Sigmoid colon (tissue), 7 donors: ENCODE results near the gene MRPL1. TPM values are rescaled to one million over a fixed set of nuclear protein-coding genes. Genes with fewer than 3 reads are reported as not detected.

Experiments
- DNase-seq: peaks from one replicate; pipeline ENCODE4 v3.0.0-alpha.2; 2019
- H3K27ac ChIP-seq, 4 donors: fragments of 200-600 bp; sonication (generic); one replicate each; pipeline ENCODE4 v1.5.1; 2016 to 2019; ENCODE audit warnings: mild to moderate bottlenecking in 1 of 4
- H3K27me3 ChIP-seq, 3 donors: fragments of 200-600 bp; sonication (generic); one replicate each; pipeline ENCODE4 v1.5.1; 2019; ENCODE audit warnings: mild to moderate bottlenecking in 1 of 3
- H3K36me3 ChIP-seq, 4 donors: fragments of 200-600 bp; sonication (generic); one replicate each; pipeline ENCODE4 v1.5.1; 2016 to 2019
- H3K4me1 ChIP-seq, 4 donors: fragments of 200-600 bp; sonication (generic); one replicate each; pipeline ENCODE4 v1.5.1; 2017 to 2019
- H3K4me3 ChIP-seq, 4 donors: fragments of 200-600 bp; sonication (generic); one replicate each; pipeline ENCODE4 v1.5.1; 2017 to 2019; ENCODE audit warnings: mild to moderate bottlenecking in 2 of 4, moderate library complexity in 1 of 4
- H3K9me3 ChIP-seq, 4 donors: fragments of 200-600 bp in 3 of 4; sonication (generic) in 3 of 4; one replicate each; pipeline versions ENCODE4 v1.5.1 to v1.6.1; 2013 to 2019
- EP300 ChIP-seq, 4 donors: sonication (generic); formaldehyde crosslinking; IDR thresholded peaks; one replicate each; pipeline ENCODE4 v1.6.1; 2017; ENCODE audit warnings: antibody characterized with exemption in 4 of 4
- POLR2A ChIP-seq, 2 donors: fragments of 450-650 bp; IDR thresholded peaks; one replicate each; pipeline ENCODE4 v1.6.1; 2016; ENCODE audit warnings: antibody characterized with exemption in 2 of 2, mild to moderate bottlenecking in 2 of 2, moderate library complexity in 2 of 2
- POLR2AphosphoS5 ChIP-seq, 4 donors: sonication (generic); formaldehyde crosslinking; IDR thresholded peaks; one replicate each; pipeline ENCODE4 v1.6.1; 2017; ENCODE audit warnings: antibody characterized with exemption in 4 of 4
- WGBS, 2 donors: extraction: QIAGEN DNeasy Blood & Tissue Kit; methylation state at CpG; one replicate each; pipeline ENCODE4 v1.1.7; 2013; 5-methylcytosine and 5-hydroxymethylcytosine counted together
- intact Hi-C: fragments of 100-400 bp; cut with DNase I; formaldehyde crosslinking; loops from one replicate; pipeline ENCODE4 v1.15.1; 2023
- polyA plus RNA-seq, 3 donors: library from polyadenylated mRNA; stranded (reverse); fragments of 200-250 nt; gene quantifications; one replicate each; pipeline ENCODE4 v1.2.3, GENCODE V29; 2013
- total RNA-seq, 4 donors: library from RNA; depleted of rRNA; stranded (reverse); fragments of >200 nt; gene quantifications; one replicate each; pipeline ENCODE4 v1.1.0, GENCODE V29; 2016
- TF ChIP-seq, protein P1 (sequence below), 4 experiments: fragments of 450-650 bp in 3 of 4; fragments of 200-600 bp in 1 of 4; IDR thresholded peaks; one replicate each; pipeline ENCODE4 v1.5.1; 2016 to 2019; ENCODE audit warnings: antibody characterized with exemption in 4 of 4, mild to moderate bottlenecking in 3 of 4, moderate library complexity in 2 of 4
- donor health status: healthy with polysubstance abuse.
- donor health status: Bipolar disorder and iron deficiency.
- donor health status: healthy.

Gene MRPL1
- total and polyA plus RNA-seq, 7 donors = 23.2 to 52.9 (median 30.0) TPM

DNA sequence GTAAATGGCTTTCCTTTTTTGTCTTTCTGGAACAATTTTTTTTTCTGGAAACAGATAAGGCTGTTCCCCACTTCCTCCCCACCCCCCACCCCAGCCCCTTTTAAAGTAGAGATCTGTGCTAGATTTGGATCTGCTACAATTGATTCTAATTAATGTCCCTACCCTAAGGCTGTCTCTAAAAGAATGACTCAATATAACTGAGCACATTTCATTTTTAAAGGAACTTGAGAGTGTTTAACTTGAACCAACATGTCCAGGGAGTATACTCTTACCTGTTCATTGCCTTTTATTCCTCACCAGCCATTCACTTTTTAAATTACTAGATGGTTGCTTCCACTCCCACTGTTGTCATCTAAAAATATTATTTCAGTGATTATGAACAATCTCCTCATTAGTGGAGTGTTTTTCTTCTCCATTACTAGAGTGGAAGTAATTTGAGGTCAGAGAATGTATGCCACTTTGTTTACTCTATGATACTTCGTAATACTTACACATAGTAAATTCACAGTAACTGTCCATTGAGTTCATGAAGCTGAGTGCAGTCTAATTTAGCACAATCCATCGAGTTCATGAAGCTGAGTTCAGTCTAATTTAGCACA, 29.4 kb upstream of the MRPL1 start:
- H3K4me3 ChIP-seq = no peak overlapping the region
- H3K27me3 ChIP-seq = no peaks in the 10 kb centered on the region
- H3K9me3 ChIP-seq = no peaks in the 10 kb centered on the region
- H3K27ac ChIP-seq = no peak overlapping the region
- 61 to 71% methylated on average over 2 of the region's 2 CpGs for WGBS, 2 donors
- intact Hi-C loops = no loop called here
- no peaks in the 10 kb centered on the region for H3K36me3 ChIP-seq
- no peak for DNase-seq
- H3K4me1 ChIP-seq = no peaks in the 10 kb centered on the region
- TF ChIP-seq POLR2A (IDR thresholded peaks at IDR 0.05) (no peak), EP300 (IDR thresholded peaks at IDR 0.05) (no peak), POLR2AphosphoS5 (IDR thresholded peaks at IDR 0.05) (no peak)
- TF ChIP-seq, protein P1, sequence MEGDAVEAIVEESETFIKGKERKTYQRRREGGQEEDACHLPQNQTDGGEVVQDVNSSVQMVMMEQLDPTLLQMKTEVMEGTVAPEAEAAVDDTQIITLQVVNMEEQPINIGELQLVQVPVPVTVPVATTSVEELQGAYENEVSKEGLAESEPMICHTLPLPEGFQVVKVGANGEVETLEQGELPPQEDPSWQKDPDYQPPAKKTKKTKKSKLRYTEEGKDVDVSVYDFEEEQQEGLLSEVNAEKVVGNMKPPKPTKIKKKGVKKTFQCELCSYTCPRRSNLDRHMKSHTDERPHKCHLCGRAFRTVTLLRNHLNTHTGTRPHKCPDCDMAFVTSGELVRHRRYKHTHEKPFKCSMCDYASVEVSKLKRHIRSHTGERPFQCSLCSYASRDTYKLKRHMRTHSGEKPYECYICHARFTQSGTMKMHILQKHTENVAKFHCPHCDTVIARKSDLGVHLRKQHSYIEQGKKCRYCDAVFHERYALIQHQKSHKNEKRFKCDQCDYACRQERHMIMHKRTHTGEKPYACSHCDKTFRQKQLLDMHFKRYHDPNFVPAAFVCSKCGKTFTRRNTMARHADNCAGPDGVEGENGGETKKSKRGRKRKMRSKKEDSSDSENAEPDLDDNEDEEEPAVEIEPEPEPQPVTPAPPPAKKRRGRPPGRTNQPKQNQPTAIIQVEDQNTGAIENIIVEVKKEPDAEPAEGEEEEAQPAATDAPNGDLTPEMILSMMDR (IDR thresholded peaks at IDR 0.05) = no peak

DNA sequence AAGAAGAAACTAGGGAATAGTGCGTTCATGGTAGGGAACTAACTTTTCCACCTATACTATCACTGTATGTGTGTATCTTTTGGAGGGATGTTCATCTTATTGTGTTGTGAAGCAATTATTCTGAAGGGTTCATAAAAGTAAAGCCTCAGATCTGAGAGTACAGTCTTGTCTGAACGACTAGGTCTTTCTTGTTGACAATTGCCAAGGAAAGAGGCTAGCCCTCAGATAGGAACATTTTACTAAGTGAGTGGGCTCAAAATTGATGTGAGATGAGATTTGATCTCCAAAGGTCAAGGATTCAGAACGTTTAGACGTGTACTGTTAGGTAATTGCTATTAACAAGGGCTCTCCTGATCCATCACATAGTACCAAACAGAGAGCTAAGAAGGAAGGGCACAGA, 28.2 kb upstream of the MRPL1 start:
- Histone ChIP-seq H3K4me1 (no peaks in the 10 kb centered on the region), H3K27ac (no peak overlapping the region), H3K36me3 (no peaks in the 10 kb centered on the region), H3K4me3 (no peak overlapping the region), H3K9me3 (no peaks in the 10 kb centered on the region), H3K27me3 (no peaks in the 10 kb centered on the region)
- TF ChIP-seq POLR2AphosphoS5 (IDR thresholded peaks at IDR 0.05) = no peak
- TF ChIP-seq POLR2A (IDR thresholded peaks at IDR 0.05) = no peak
- TF ChIP-seq, protein P1 (IDR thresholded peaks at IDR 0.05) = no peak
- no peak for TF ChIP-seq EP300 (IDR thresholded peaks at IDR 0.05)
- DNase-seq = no peak
- intact Hi-C loops = no loop called here
- WGBS, 2 donors = 56 to 63% methylated on average over 4 of the region's 4 CpGs

DNA sequence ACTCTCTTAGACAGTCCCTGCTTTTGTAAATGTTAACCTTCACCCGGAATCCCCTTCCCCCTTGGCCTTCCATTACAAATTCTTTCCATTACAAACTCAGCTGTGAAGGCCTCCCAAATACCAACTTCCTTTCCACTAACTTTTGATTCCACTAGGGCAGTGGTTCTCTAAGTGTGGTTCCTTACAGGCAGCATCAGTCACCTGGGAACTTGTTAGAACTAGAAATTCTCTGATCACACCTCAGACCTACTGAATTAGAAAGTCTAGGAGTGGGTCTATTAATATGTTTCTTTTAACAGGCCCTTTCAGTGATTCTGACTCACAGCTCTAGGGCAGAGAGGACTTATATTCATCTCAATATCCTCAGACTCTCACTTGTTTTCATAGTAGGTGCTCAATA, 19.0 kb upstream of the MRPL1 start:
- intact Hi-C loops = no loop called here
- H3K4me3 ChIP-seq = no peak overlapping the region
- no peak for DNase-seq
- H3K9me3 ChIP-seq = no peaks in the 10 kb centered on the region
- WGBS, 2 donors = 57 to 75% methylated on average over 1 of the region's 1 CpG
- H3K27ac ChIP-seq = no peak overlapping the region
- H3K4me1 ChIP-seq = no peaks in the 10 kb centered on the region
- no peaks in the 10 kb centered on the region for H3K36me3 ChIP-seq
- no peaks in the 10 kb centered on the region for H3K27me3 ChIP-seq
- no peak for TF ChIP-seq POLR2AphosphoS5 (IDR thresholded peaks at IDR 0.05)
- no peak for TF ChIP-seq EP300 (IDR thresholded peaks at IDR 0.05)
- TF ChIP-seq, protein P1 (IDR thresholded peaks at IDR 0.05) = no peak
- TF ChIP-seq POLR2A (IDR thresholded peaks at IDR 0.05) = no peak

DNA sequence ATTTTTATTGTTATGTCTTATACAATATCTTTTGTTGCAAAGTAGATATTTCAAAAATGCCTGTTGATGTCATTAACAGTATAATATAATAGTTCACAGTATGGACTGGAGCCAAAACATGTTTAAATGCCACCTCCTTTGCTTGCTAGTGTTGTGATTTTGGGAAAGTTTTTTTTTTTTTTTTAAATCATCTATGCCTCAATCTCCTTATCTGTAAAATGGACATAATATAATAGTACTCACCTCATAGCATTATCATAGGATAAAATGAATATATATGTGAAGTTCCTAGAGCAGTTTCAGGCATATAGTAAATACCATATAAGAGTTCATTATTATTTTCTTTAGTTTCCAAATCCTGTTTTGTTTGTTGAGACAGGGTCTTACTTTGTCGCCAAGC, 18.3 kb upstream of the MRPL1 start:
- H3K4me1 ChIP-seq = no peaks in the 10 kb centered on the region
- no peak for DNase-seq
- 92 to 98% methylated on average over 1 of the region's 1 CpG for WGBS, 2 donors
- TF ChIP-seq POLR2AphosphoS5 (IDR thresholded peaks at IDR 0.05) = no peak
- TF ChIP-seq, protein P1 (IDR thresholded peaks at IDR 0.05) = no peak
- TF ChIP-seq EP300 (IDR thresholded peaks at IDR 0.05) = no peak
- no peak for TF ChIP-seq POLR2A (IDR thresholded peaks at IDR 0.05)
- no peaks in the 10 kb centered on the region for H3K9me3 ChIP-seq
- H3K27ac ChIP-seq = no peak overlapping the region
- no peaks in the 10 kb centered on the region for H3K36me3 ChIP-seq
- no peak overlapping the region for H3K4me3 ChIP-seq
- intact Hi-C loops = no loop called here
- H3K27me3 ChIP-seq = no peaks in the 10 kb centered on the region

DNA sequence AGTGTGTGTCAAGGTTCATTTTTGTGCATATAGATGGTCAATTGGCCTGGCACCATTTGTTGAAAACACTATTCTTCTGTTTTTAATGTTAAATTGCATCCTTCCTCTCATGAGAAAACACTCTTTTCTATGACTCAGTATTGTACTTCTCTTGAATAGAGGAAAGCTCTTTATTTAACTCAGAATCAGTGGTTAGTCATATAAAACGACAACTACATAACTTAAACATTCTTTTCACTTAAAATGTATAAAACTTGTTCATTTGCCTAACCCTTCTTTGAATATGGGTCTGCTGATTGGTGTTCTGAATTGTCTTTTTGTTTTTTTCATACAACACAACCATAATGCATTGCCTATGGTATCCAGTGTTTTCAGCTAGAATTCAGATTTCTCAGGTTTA, 17.2 kb upstream of the MRPL1 start:
- no peak overlapping the region for H3K4me3 ChIP-seq
- no peak for TF ChIP-seq POLR2AphosphoS5 (IDR thresholded peaks at IDR 0.05)
- TF ChIP-seq EP300 (IDR thresholded peaks at IDR 0.05) = no peak
- TF ChIP-seq, protein P1 (IDR thresholded peaks at IDR 0.05) = no peak
- TF ChIP-seq POLR2A (IDR thresholded peaks at IDR 0.05) = no peak
- WGBS, 2 donors = 82 to 85% methylated on average over 1 of the region's 1 CpG
- intact Hi-C loops = no loop called here
- no peaks in the 10 kb centered on the region for H3K9me3 ChIP-seq
- H3K27me3 ChIP-seq = no peaks in the 10 kb centered on the region
- H3K4me1 ChIP-seq = no peaks in the 10 kb centered on the region
- no peaks in the 10 kb centered on the region for H3K36me3 ChIP-seq
- H3K27ac ChIP-seq = no peak overlapping the region
- DNase-seq = no peak
